Mesothelial cell of epicardium (in vitro differentiated cells): ENCODE measurements around the gene TBC1D14. TPM values are rescaled to one million over a fixed set of nuclear protein-coding genes. Genes with fewer than 3 reads are reported as not detected.

Source experiments
- DNase-seq, 2 experiments: peaks; one replicate each; pipeline ENCODE4 v3.0.0; 2021; ENCODE audit warnings: low spot score in 2 of 2; ENCODE audit not compliant: unreplicated experiment in 2 of 2
- H3K27ac Mint-ChIP-seq: 2 replicates; pipeline ENCODE4 v1.8.0; 2021; ENCODE audit warnings: mixed read lengths
- H3K27me3 Mint-ChIP-seq: 2 replicates; pipeline ENCODE4 v1.8.0; 2021; ENCODE audit warnings: low read depth, mixed read lengths
- H3K36me3 Mint-ChIP-seq: 2 replicates; pipeline ENCODE4 v1.8.0; 2021; ENCODE audit warnings: mixed read lengths
- H3K4me1 Mint-ChIP-seq: 2 replicates; pipeline ENCODE4 v1.8.0; 2021; ENCODE audit warnings: mixed read lengths
- H3K4me3 Mint-ChIP-seq: 2 replicates; pipeline ENCODE4 v1.8.0; 2021; ENCODE audit warnings: mild to moderate bottlenecking, moderate library complexity, mixed read lengths
- H3K9me3 Mint-ChIP-seq: 2 replicates; pipeline ENCODE4 v1.8.0; 2021; ENCODE audit warnings: mixed read lengths
- total RNA-seq: library from RNA; stranded (reverse); gene quantifications from 3 replicates; pipeline ENCODE4 v1.2.1, GENCODE V29; 2021
- TF ChIP-seq, protein P1 (sequence below): fragments of 200-600 bp; sonication (generic); IDR thresholded peaks from one replicate; pipeline ENCODE4 v1.5.0; 2021; ENCODE audit warnings: antibody characterized with exemption; ENCODE audit not compliant: unreplicated experiment

Gene TBC1D14
- total RNA-seq, 1 donor from 2014 or later: 54.5 TPM

DNA sequence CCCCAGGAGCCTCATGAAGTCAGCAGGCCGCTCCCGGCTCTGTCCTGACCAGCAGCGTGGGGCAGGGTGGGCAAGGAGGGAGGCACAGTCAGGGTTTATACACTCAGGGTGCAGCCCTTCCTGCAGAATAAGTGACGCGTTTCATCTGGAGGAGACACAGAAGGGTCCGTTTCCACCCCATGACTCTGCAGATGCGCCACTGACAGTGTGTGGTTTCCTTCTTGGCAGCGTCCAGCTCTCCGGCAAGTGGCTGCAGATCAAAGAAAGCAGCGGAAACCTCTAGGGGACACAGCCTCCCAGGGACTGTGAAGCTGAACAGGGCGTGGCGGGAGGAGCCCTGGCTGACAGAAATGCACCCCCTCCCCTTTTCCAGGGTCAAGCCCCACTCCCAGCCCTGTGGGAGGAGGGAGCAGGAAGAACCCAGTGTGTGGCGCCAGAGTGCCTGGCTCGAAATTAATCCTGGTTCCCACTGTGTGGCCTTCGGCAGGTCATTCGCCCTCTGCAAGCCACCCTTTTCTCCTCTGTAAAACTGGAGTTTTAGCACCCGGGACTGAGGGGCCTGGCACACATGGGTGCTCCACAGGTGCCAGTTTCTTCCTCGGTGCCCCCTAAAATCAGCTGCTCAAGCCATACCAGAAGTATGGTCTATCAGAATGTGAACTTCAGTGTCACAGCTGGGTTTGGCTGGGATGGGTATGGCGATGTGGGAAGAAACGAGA lies 17.3 kb upstream of the TBC1D14 start:
- DNase-seq: no peak
- Mint-ChIP-seq H3K36me3 (peaks cover 4% of the 10 kb centered on the region), H3K27me3 (no peaks in the 10 kb centered on the region), H3K4me3 (no peak overlapping the region), H3K9me3 (peaks cover 8% of the 10 kb centered on the region), H3K27ac (peak overlapping the region; percentile 59), H3K4me1 (peaks cover 7% of the 10 kb centered on the region)
- TF ChIP-seq, protein P1, sequence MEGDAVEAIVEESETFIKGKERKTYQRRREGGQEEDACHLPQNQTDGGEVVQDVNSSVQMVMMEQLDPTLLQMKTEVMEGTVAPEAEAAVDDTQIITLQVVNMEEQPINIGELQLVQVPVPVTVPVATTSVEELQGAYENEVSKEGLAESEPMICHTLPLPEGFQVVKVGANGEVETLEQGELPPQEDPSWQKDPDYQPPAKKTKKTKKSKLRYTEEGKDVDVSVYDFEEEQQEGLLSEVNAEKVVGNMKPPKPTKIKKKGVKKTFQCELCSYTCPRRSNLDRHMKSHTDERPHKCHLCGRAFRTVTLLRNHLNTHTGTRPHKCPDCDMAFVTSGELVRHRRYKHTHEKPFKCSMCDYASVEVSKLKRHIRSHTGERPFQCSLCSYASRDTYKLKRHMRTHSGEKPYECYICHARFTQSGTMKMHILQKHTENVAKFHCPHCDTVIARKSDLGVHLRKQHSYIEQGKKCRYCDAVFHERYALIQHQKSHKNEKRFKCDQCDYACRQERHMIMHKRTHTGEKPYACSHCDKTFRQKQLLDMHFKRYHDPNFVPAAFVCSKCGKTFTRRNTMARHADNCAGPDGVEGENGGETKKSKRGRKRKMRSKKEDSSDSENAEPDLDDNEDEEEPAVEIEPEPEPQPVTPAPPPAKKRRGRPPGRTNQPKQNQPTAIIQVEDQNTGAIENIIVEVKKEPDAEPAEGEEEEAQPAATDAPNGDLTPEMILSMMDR: no peak

DNA sequence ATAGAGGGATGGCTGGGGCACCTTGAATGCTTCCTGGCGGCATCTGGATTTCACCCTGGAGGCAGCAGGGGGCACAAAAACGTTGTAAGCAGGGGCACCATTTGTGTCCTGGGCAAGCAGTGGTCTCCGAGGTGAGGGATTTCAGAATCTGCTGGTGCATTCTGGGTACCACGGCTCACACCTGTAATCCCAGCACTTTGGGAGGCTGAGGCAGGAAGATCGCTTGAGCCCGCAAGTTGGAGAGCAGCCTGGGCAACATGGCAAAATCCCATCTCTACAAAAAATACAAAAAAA lies 16.8 kb upstream of the TBC1D14 start:
- no peak for DNase-seq
- no peak overlapping the region for H3K4me3 Mint-ChIP-seq
- H3K9me3 Mint-ChIP-seq: peaks cover 8% of the 10 kb centered on the region
- H3K36me3 Mint-ChIP-seq: peaks cover 4% of the 10 kb centered on the region
- H3K27me3 Mint-ChIP-seq: no peaks in the 10 kb centered on the region
- H3K27ac Mint-ChIP-seq: no peak overlapping the region
- TF ChIP-seq, protein P1: no peak
- peaks cover 7% of the 10 kb centered on the region for H3K4me1 Mint-ChIP-seq

DNA sequence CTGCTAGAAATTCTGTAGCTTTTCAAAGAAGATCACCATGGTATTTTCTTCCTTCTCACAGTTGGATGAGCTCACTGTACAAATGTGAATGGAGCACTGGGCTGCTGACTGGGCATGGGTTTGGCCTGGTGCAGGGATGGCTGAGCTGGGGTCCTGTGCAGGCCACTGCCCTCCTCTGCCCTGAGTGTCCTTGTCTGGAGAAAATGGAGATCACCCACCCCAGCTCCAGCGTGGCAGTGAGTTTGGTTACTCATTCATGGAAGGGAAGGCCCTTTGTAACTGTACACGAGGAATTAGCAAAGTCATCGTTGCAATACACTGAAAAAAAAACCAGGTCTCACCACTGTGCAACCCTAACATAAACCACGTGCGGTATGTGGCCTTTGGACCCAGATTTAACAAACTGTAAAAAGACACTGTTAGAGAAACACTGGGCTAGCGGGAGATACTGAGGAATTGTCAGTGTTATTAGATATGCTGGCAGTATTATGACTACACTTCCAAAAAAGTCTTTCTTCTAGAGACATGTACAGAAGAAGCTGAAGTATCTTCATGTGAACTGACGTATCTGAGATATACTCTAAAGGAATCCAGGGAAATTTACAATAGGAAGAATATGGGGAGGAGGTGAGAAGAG lies 16.1 kb upstream of the TBC1D14 start:
- Mint-ChIP-seq H3K27me3 (no peaks in the 10 kb centered on the region), H3K4me3 (no peak overlapping the region), H3K4me1 (peaks cover 7% of the 10 kb centered on the region), H3K9me3 (peaks cover 8% of the 10 kb centered on the region), H3K27ac (no peak overlapping the region), H3K36me3 (peaks cover 4% of the 10 kb centered on the region)
- no peak for DNase-seq
- TF ChIP-seq, protein P1: no peak

DNA sequence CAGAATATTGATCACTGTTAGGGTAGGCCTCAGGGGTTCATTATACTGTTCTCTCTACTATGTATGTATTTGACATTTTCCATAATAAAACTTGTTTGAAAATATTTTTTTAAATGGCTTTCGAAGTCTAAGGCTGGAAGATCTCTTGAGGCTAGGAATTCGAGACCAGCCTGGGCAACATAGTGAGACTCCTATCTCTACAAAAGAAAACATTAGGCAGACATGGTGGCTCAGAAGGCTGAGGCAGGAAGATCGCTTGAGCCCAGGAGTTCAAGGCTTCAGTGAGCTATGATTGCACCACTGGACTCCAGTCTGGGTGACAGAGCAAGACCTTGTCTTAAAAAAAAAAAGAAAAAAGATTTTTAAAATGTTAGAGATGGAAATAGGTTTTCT lies 15.5 kb upstream of the TBC1D14 start:
- H3K4me1 Mint-ChIP-seq: peaks cover 7% of the 10 kb centered on the region
- no peaks in the 10 kb centered on the region for H3K27me3 Mint-ChIP-seq
- no peak overlapping the region for H3K4me3 Mint-ChIP-seq
- peaks cover 4% of the 10 kb centered on the region for H3K36me3 Mint-ChIP-seq
- H3K27ac Mint-ChIP-seq: no peak overlapping the region
- TF ChIP-seq, protein P1: no peak
- H3K9me3 Mint-ChIP-seq: peaks cover 8% of the 10 kb centered on the region
- DNase-seq: no peak

DNA sequence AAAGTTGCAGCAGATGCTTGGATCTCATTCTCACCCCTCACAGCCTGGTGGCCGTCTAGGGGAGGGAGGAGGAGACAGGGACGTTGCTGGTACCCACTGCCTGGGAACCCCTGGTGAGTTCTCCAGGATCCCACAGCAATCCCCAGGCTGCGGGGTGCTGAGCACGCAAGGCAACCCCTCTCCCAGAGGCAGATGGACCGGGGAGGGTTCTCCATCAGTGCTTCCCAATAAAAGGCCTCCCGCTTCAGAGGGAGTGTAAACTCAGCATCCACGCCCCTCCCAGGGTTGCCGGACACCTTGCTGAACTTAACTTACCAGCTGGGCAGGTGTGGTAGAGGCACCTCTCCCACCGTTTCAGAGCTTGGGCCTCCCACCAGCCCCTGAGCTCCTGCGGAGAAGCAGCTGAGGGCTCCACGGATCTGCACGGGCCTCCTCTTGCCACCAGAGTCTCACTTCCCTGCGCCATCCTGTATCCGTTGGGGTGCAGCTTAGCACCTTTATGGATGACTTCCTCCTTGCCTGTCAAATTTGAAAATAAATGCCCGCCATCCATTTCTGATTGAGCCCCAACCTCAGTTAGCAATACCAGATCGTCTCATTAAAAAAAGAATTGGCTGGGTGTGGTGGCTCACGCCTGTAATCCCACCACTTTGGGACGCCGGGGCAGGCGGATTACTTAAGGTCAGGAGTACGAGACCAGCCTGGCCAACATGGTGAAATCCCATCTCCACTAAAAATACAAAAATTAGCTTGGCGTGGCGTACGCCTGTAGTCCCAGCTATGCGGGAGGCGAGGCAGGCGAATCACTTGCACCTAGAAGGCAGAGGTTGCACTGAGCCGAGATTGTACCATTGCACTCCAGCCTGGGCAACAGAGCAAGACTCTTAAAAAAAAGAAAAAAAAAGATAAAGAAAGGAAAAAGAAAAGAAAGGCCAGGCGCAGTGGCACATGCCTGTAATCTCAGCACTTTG lies 14.8 kb upstream of the TBC1D14 start:
- DNase-seq: no peak
- Mint-ChIP-seq H3K4me3 (no peak overlapping the region), H3K9me3 (peaks cover 8% of the 10 kb centered on the region), H3K4me1 (peaks cover 7% of the 10 kb centered on the region), H3K27me3 (no peaks in the 10 kb centered on the region), H3K27ac (no peak overlapping the region), H3K36me3 (peaks cover 4% of the 10 kb centered on the region)
- TF ChIP-seq, protein P1: no peak
